IPS DF 19.7 (cell line): ENCODE results near the gene PHOX2B.

Experiments used
- DNase-seq: peaks from one replicate; pipeline ENCODE4 v3.0.0-alpha.2; 2013; ENCODE audit warnings: low read depth, low spot score

PHOX2B gene

GRCh38 chr4:41748571-41749475 is at the start of gene PHOX2B:
PHOX2B (minus strand) TSS chr4:41748725; CDS start chr4:41748610, 115 bp downstream.
- DNase-seq, result no peak

GRCh38 chr4:41797260-41797659 is 48.7 kb upstream of the PHOX2B start:
- no peak for DNase-seq

GRCh38 chr4:41796545-41797210 is 48.2 kb upstream of the PHOX2B start:
- DNase-seq, result peak; percentile 86

- DNase-seq, result no peak
Measured at GRCh38 chr4:41795796-41796385, 47.4 kb upstream of the PHOX2B start.

- DNase-seq, result no peak
Measured at GRCh38 chr4:41792166-41792565, 43.6 kb upstream of the PHOX2B start.

GRCh38 chr4:41791557-41791956 is 43.0 kb upstream of the PHOX2B start:
- DNase-seq, result no peak

- no peak for DNase-seq
Measured at GRCh38 chr4:41787931-41788330, 39.4 kb upstream of the PHOX2B start.

GRCh38 chr4:41785665-41786064 is 37.1 kb upstream of the PHOX2B start:
- no peak for DNase-seq

- DNase-seq, result no peak
Measured at GRCh38 chr4:41784191-41784979, 35.9 kb upstream of the PHOX2B start.

GRCh38 chr4:41776466-41776865 is 27.9 kb upstream of the PHOX2B start:
- no peak for DNase-seq

GRCh38 chr4:41763729-41764128 is 15.2 kb upstream of the PHOX2B start:
- no peak for DNase-seq

- DNase-seq, result no peak
Measured at GRCh38 chr4:41758884-41759283, 10.4 kb upstream of the PHOX2B start.

GRCh38 chr4:41757521-41758156 is 9.1 kb upstream of the PHOX2B start:
- DNase-seq, result no peak

- no peak for DNase-seq
Measured at GRCh38 chr4:41753942-41754341, 5.4 kb upstream of the PHOX2B start.

- no peak for DNase-seq
Measured at GRCh38 chr4:41752081-41752836, 3.7 kb upstream of the PHOX2B start.

- DNase-seq, result no peak
Measured at GRCh38 chr4:41751449-41752061, 3.0 kb upstream of the PHOX2B start.

GRCh38 chr4:41750626-41751448 is 2.3 kb upstream of the PHOX2B start:
- DNase-seq, result no peak

GRCh38 chr4:41750121-41750625 is 1.6 kb upstream of the PHOX2B start:
- no peak for DNase-seq

- DNase-seq, result no peak
Measured at GRCh38 chr4:41749631-41750039, 1.1 kb upstream of the PHOX2B start.
